ENCODE data around the gene RIOX2. TPM values are rescaled to one million over a fixed set of nuclear protein-coding genes. Genes with fewer than 3 reads are reported as not detected.

RIOX2 gene
- total RNA-seq, 1 donor, result 32.7 TPM

GRCh38 chr3:97990624-97991292 is 18.5 kb upstream of the RIOX2 start:
- DNase-seq (ENCODE audit: low read depth), result no peak
- TF ChIP-seq CTCF (IDR thresholded peaks at IDR 0.05; ENCODE audit: insufficient read depth, low read length), result no peak
- no peak overlapping the region for H3K4me3 ChIP-seq (ENCODE audit: low read depth, low read length)

GRCh38 chr3:97988784-97989568 is 16.7 kb upstream of the RIOX2 start:
- TF ChIP-seq CTCF (IDR thresholded peaks at IDR 0.05; ENCODE audit: insufficient read depth, low read length), result no peak
- H3K4me3 ChIP-seq (ENCODE audit: low read depth, low read length), result no peak overlapping the region
- no peak for DNase-seq (ENCODE audit: low read depth)

- TF ChIP-seq CTCF (IDR thresholded peaks at IDR 0.05; ENCODE audit: insufficient read depth, low read length), result no peak
- no peak overlapping the region for H3K4me3 ChIP-seq (ENCODE audit: low read depth, low read length)
- DNase-seq (ENCODE audit: low read depth), result no peak
Measured at GRCh38 chr3:97987306-97987705, 15.1 kb upstream of the RIOX2 start.

- DNase-seq (ENCODE audit: low read depth), result no peak
- TF ChIP-seq CTCF (IDR thresholded peaks at IDR 0.05; ENCODE audit: insufficient read depth, low read length), result no peak
- no peak overlapping the region for H3K4me3 ChIP-seq (ENCODE audit: low read depth, low read length)
Measured at GRCh38 chr3:97983933-97984491, 11.8 kb upstream of the RIOX2 start.

- DNase-seq (ENCODE audit: low read depth), result peak; percentile 42
- no peak overlapping the region for H3K4me3 ChIP-seq (ENCODE audit: low read depth, low read length)
- TF ChIP-seq CTCF (IDR thresholded peaks at IDR 0.05; ENCODE audit: insufficient read depth, low read length), result no peak
Measured at GRCh38 chr3:97981886-97982285, 9.7 kb upstream of the RIOX2 start.

- TF ChIP-seq CTCF (IDR thresholded peaks at IDR 0.05; ENCODE audit: insufficient read depth, low read length), result no peak
Measured at GRCh38 chr3:97979610-97980009, 7.4 kb upstream of the RIOX2 start.

More at GRCh38 chr3:97979610-97980009, 7.4 kb upstream of the RIOX2 start:
- H3K4me3 ChIP-seq (ENCODE audit: low read depth, low read length), result no peak overlapping the region
- no peak for DNase-seq (ENCODE audit: low read depth)

Data from fibroblast of the aortic adventitia (primary cell).